Measurements from ENCODE around the gene PIK3AP1.
"Not testable (repeated sequence)": the region's sequence is repeated elsewhere in the genome, so short reads cannot be mapped to it uniquely, and the experiment has no call there.

PIK3AP1 gene

DNA sequence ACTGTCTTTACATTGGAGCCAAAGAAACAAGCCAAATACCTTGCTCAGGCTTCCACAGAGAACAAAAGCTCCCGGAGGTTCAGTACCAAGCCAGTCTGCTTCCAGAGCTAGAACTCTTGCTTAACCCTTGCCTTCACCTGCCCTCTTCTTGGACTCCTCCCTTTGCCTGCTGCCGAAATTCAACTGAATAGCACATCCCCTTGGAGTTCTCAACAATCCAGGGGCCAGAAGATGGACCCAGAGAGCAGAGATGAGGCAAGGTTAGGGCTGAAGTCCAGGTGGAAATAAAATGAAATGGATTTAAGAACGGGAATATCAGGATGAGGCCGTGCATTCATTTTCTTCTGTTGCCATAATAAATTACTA is 876 bp upstream of the PIK3AP1 start:
- no peak for DNase-seq

DNA sequence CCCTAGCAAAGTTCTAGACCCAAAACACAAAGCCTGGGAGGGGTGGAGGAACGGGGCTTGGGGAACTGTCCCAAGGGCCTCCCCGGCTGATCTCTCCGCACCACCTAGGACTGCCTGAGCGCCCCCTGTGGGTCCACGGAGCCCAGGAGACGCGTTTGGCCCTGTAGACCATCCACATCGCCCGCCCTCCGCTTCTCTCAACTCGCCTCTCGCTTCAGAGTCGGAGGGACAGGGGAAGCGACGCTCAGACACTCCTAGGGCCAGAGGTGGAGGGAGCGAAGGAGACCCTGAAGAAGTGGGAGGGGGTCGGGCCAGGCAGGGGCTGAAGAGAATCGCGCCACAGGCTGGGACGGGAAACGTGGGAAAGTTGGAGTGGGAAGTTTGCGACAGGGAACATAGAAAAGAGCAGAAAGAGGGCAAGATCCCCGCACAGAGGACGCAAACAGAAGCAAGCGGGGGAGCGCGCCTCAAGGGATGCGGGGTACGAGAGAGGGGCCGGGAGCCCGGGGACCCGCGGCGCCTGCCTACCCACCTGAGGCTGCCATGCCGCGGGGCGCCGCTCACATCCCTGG is 378 bp downstream of the PIK3AP1 start:
- DNase-seq, result peak; percentile 87

GRCh38 chr10:96719200-96719599 is 1.1 kb downstream of the PIK3AP1 start:
- DNase-seq, result no peak

- DNase-seq, result no peak
These were observed 1.9 kb downstream of the PIK3AP1 start for GRCh38 chr10:96718304-96718990.

GRCh38 chr10:96716390-96716789 is 3.9 kb downstream of the PIK3AP1 start:
- no peak for DNase-seq

DNA sequence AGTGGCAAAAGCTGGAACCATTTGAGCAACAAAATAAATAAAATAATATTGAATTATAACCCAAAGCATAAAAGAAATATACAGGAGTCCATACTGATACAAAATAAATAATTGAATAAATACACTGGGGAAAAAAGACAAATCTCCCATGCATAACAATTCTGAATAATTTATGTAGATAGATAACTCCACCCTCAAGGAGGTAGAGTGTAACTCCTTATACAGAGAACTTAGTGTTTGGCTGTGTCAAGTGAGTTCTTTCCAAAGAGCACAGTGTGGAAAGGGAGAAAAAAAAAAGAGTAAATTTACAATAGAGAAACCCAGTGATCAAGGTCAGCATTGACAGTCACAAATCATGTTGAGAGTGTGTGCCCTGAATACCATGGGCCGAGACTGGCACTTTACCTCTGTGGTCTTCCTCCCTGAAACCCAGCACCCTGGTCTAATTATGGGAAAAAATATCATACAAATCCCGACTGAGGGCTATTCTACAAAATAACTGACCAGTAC is 5.5 kb downstream of the PIK3AP1 start:
- DNase-seq, result no peak

DNA sequence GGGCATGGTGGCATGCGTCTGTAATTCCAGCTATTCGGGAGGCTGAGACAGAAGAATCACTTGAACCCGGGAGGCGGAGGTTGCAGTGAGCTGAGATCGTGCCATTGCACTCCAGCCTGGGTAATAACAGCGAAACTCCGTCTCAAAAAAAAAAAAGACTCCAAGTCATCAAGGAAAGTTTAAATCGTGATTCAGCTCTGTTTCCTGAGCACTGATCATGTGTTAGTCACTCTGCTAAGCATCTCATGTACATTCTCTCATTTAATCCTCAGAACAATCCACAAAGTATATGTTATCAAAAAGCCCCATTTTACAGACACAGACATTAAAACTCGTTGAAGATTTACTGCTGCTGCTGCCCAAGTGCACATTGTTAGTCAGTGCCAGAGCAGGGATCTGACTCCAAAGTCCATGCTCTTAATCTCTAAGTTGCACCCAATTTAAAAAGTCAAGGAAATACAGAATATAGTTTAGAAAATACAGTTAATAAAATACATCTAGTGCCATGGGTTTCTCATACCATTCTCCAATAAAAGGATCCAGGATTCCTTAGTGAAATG is 6.2 kb downstream of the PIK3AP1 start:
- no peak for DNase-seq

GRCh38 chr10:96712662-96713271 is 7.5 kb downstream of the PIK3AP1 start:
- no peak for DNase-seq

- no peak for DNase-seq
These were observed 9.1 kb downstream of the PIK3AP1 start for GRCh38 chr10:96711048-96711728.

DNA sequence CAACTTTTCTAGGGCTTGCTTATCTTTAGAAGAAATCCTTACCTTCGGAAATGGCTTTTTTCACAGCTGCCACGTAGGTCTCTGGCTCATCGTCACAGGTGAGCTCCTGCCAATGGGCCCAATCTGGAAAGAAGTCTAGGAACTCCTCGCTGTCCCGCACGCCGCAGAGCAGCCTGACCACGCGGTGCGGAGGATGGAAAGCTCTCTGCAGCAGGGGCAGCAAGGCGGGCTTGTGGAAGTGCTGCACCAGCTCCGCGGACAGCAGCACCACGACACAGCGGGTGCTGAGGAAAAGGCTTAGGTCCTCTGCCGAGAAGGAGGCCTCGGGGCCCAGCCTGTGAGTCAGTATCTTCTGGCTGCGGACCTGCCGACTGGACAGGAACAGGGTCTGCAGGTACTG is 10.8 kb downstream of the PIK3AP1 start:
- DNase-seq, result no peak

DNA sequence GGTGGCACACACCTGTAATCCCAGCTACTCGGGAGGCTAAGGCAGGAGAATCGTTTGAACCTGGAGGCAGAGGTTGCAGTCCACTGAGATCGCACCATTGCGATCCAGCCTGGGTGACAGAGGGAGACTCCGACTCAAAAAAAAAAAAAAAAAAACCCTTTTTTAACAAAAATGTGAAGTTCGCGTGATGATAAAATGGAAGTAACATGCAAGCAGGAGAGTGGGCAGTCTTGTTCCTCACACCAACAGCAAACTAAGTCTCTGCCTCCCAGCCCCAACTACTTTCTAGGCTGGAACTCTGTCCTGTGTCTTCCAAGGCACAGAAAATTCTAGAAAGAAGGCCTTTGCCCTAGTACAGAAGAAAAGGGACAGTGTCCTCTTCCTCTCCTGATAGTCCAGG is 11.3 kb downstream of the PIK3AP1 start:
- no peak for DNase-seq

GRCh38 chr10:96708456-96708855 is 11.9 kb downstream of the PIK3AP1 start:
- DNase-seq, result no peak

GRCh38 chr10:96706331-96706853 is 13.9 kb downstream of the PIK3AP1 start:
- DNase-seq, result no peak

DNA sequence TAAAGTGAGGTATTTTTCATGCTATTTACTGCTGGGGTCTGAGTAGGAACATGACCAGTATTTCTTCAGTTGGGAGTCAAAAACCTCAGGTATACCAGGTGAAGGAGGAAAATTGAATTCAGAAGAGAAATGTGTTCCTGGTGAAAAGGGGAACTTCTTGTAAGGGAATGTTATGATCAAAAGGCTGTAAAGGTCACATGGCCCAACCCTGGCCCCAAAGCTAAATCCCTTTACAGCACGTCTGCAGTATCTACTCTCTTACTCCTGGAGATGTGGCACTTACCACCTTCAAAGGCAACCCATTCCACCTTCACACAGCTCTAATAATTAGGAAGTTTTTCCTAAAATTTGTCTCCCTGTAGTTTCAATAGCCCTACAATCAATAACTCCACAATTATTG is 15.2 kb downstream of the PIK3AP1 start:
- DNase-seq, result no peak

- no peak for DNase-seq
These were observed 15.8 kb downstream of the PIK3AP1 start for GRCh38 chr10:96704563-96704962.

DNA sequence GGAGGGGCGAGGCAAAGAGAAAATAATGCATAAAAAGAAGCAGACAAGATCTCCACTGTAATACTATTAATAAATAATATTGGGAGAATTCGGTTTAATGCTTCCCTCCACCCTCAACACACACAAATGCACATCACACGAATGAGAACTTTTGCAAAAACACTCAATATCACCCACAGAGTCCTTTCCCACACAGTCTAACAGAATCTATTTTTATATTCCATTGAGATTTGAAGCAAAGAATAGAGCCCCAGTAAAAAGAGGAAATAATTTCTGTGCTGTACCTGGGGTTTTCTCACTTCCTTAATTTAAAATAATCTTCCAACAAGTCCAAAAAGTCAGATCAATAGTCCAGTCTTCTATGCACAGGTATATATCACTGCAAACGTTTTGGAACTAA is 17.0 kb downstream of the PIK3AP1 start:
- no peak for DNase-seq

- no peak for DNase-seq
These were observed 19.0 kb downstream of the PIK3AP1 start for GRCh38 chr10:96701265-96701664.

DNA sequence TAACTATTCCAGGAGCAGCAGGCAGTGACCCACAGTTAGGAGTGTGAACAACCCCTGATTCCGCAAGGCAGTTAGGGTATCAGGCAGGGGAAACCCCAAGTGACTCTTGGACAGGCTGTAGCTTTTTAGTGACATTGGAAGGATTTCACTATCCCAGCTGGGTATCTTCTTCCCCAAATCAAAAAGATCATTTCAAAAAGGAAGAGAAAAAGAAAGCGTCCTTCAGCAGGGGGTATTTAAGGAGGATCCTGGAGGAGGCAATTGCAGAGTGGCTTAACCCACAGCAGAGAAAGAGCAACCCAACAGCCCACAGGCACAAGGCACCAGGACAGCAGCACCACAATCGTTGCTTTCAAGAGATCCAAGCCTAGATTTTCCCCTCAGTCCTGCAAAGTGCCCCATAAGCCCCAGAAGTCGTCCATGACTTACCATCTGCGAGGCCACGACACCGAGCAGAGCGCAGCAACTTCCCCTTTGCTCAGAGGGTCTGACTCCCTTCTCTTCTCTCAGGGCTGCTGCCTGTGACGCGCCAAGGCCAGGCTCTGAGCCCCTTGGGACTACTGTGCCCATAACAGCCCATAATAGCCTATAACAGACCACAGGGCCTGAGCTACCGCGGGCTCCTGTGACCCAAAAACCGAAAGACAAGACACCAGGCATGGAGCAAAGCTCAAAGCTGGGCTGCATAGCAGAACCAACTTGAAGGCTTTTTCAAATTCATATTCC is 19.8 kb downstream of the PIK3AP1 start:
- no peak for DNase-seq

- DNase-seq, result no peak
These were observed 20.7 kb downstream of the PIK3AP1 start for GRCh38 chr10:96699613-96700012.

DNA sequence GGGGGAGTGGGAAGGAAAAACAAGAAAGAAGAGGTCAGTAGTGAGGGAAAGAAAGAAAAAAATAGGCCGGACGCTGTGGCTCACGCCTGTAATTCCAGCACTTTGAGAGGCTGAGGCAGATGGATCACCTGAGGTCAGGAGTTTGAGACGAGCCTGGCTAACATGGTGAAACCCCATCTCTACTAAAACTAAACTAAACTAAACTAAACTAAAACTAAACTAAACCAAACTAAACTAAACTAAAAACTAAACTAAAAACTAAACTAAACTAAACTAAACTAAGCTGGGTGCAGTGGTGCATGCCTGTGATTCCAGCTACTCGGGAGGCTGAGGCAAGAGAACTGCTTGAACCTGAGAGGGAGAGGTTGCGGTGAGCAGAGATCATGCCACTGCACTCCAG is 22.0 kb downstream of the PIK3AP1 start:
- DNase-seq, result not testable (repeated sequence)

- DNase-seq, result no peak
These were observed 22.9 kb downstream of the PIK3AP1 start for GRCh38 chr10:96697438-96697837.

DNA sequence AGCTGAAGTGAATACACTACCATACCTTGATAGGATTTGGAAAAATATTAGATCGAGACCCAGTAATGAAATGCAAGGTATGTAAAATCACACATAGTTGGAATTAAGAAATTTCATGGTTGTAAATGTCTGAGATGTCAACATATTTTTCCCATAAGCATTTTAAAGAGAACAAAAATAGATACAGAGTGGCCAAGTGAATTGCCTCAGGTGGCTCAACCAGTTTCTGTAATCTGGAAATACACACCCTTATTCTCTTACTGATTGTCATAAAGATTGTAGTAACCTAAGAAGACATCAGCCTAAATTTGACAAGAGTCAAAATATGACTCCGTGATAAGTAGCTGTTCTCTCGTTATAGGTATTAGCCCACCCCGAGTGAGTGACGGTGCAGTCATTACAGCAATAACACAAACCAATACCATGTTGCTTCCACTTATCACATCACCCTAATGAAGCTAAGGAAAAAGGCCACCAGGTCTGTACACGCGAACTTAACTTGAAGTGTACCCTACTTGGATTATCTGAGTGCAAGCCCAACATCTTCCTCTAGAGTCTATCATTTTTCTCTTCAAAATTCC is 23.4 kb downstream of the PIK3AP1 start:
- DNase-seq, result no peak

Data from activated CD8-positive, alpha-beta memory T cell treated with anti-CD3 and anti-CD28 coated beads for 24 hours (primary cell).